ENCODE measurements around the gene CHD3.

GRCh38 chr17:7940034-7940433 is 51.4 kb downstream of the CHD3 start:
- TF ChIP-seq CTCF (IDR thresholded peaks at IDR 0.05) (no peak), POLR2A (IDR thresholded peaks at IDR 0.05) (no peak)

Data from thyroid gland (tissue), 4 donors.